HG02884 (cell line): Measurements from ENCODE around the gene IL1RL2.

Experiments
- ATAC-seq: cut with Tn5 transposase; IDR thresholded peaks from one replicate; pipeline ENCODE4 v1.9.1; 2021; ENCODE audit warnings: mild to moderate bottlenecking, moderate library complexity; ENCODE audit not compliant: unreplicated experiment

The IL1RL2 gene

GRCh38 chr2:102238039-102238756 is 51.4 kb downstream of the IL1RL2 start:
- no peak for ATAC-seq

- ATAC-seq = no peak
These were observed 52.0 kb downstream of the IL1RL2 start for GRCh38 chr2:102238778-102239177.

GRCh38 chr2:102239344-102239743 is 52.5 kb downstream of the IL1RL2 start:
- no peak for ATAC-seq

- ATAC-seq = peak; percentile 92
These were observed 54.0 kb downstream of the IL1RL2 start for GRCh38 chr2:102240640-102241370.

GRCh38 chr2:102241616-102242305 is 54.9 kb downstream of the IL1RL2 start:
- no peak for ATAC-seq

GRCh38 chr2:102245266-102246151 is 58.7 kb downstream of the IL1RL2 start:
- ATAC-seq = no peak

GRCh38 chr2:102250278-102250821 is 63.5 kb downstream of the IL1RL2 start:
- no peak for ATAC-seq

- ATAC-seq = no peak
These were observed 64.4 kb downstream of the IL1RL2 start for GRCh38 chr2:102251042-102251848.

- no peak for ATAC-seq
These were observed 65.0 kb downstream of the IL1RL2 start for GRCh38 chr2:102251849-102252203.

- no peak for ATAC-seq
These were observed 65.4 kb downstream of the IL1RL2 start for GRCh38 chr2:102252236-102252635.

GRCh38 chr2:102253140-102253752 is 66.4 kb downstream of the IL1RL2 start:
- no peak for ATAC-seq

- no peak for ATAC-seq
These were observed 66.9 kb downstream of the IL1RL2 start for GRCh38 chr2:102253753-102254150.

GRCh38 chr2:102256276-102256675 is 69.5 kb downstream of the IL1RL2 start:
- no peak for ATAC-seq

- no peak for ATAC-seq
These were observed 70.1 kb downstream of the IL1RL2 start for GRCh38 chr2:102256874-102257462.

GRCh38 chr2:102258025-102258385 is 71.2 kb downstream of the IL1RL2 start:
- ATAC-seq = no peak

- ATAC-seq = no peak
These were observed 71.7 kb downstream of the IL1RL2 start for GRCh38 chr2:102258386-102259074.

- ATAC-seq = no peak
These were observed 74.8 kb downstream of the IL1RL2 start for GRCh38 chr2:102261467-102262135.
